ENCODE data around the gene DIPK1C.

- TF ChIP-seq CTCF (IDR thresholded peaks at IDR 0.05): no peak
- no peak for TF ChIP-seq POLR2A (IDR thresholded peaks at IDR 0.05)
Observed at GRCh38 chr18:74425161-74425560, 31.9 kb downstream of the DIPK1C start.

Measured in gastroesophageal sphincter (tissue), 3 donors.